HG02885 (cell line): ENCODE measurements around the gene LRRC40.
"Not testable (repeated sequence)": the region's sequence is repeated elsewhere in the genome, so short reads cannot be mapped to it uniquely, and the experiment has no call there.

Experiments used
- ATAC-seq: cut with Tn5 transposase; IDR thresholded peaks from one replicate; pipeline ENCODE4 v1.9.1; 2021; ENCODE audit warnings: mild to moderate bottlenecking; ENCODE audit not compliant: unreplicated experiment, poor library complexity

Gene LRRC40

GRCh38 chr1:70205434-70206118 lies at the start of gene LRRC40:
Gene LRRC40, minus strand, starts transcription at chr1:70205579. Its CDS starts 39 bp downstream, at chr1:70205540.
- ATAC-seq, result peak; percentile 90

- ATAC-seq, result no peak
Observed at GRCh38 chr1:70248729-70249128, 43.4 kb upstream of the LRRC40 start.

GRCh38 chr1:70247768-70248167 lies 42.4 kb upstream of the LRRC40 start:
- ATAC-seq, result no peak

- ATAC-seq, result no peak
Observed at GRCh38 chr1:70247122-70247521, 41.7 kb upstream of the LRRC40 start.

- no peak for ATAC-seq
Observed at GRCh38 chr1:70239940-70240339, 34.6 kb upstream of the LRRC40 start.

GRCh38 chr1:70234733-70235132 lies 29.4 kb upstream of the LRRC40 start:
- no peak for ATAC-seq

GRCh38 chr1:70231475-70231874 lies 26.1 kb upstream of the LRRC40 start:
- no peak for ATAC-seq

GRCh38 chr1:70228670-70229069 lies 23.3 kb upstream of the LRRC40 start:
- no peak for ATAC-seq

GRCh38 chr1:70227439-70227838 lies 22.1 kb upstream of the LRRC40 start:
- ATAC-seq, result no peak

- no peak for ATAC-seq
Observed at GRCh38 chr1:70224954-70225353, 19.6 kb upstream of the LRRC40 start.

- no peak for ATAC-seq
Observed at GRCh38 chr1:70222716-70223235, 17.4 kb upstream of the LRRC40 start.

GRCh38 chr1:70221238-70222121 lies 16.1 kb upstream of the LRRC40 start, which contains the start of gene SRSF11:
Gene SRSF11, plus strand, starts transcription at chr1:70221380. Its CDS starts 257 bp downstream, at chr1:70221637.
- peak; percentile 95 for ATAC-seq

GRCh38 chr1:70220517-70221237 lies 15.3 kb upstream of the LRRC40 start:
- peak; percentile 9 for ATAC-seq

- ATAC-seq, result no peak
Observed at GRCh38 chr1:70220015-70220414, 14.6 kb upstream of the LRRC40 start.

GRCh38 chr1:70211541-70211940 lies 6.2 kb upstream of the LRRC40 start:
- ATAC-seq, result no peak

GRCh38 chr1:70210820-70211219 lies 5.4 kb upstream of the LRRC40 start:
- ATAC-seq, result no peak

- no peak for ATAC-seq
Observed at GRCh38 chr1:70208292-70208691, 2.9 kb upstream of the LRRC40 start.

GRCh38 chr1:70207492-70207891 lies 2.1 kb upstream of the LRRC40 start:
- no peak for ATAC-seq

- not testable (repeated sequence) for ATAC-seq
Observed at GRCh38 chr1:70206833-70207232, 1.5 kb upstream of the LRRC40 start.

GRCh38 chr1:70205071-70205433 lies 327 bp downstream of the LRRC40 start:
- ATAC-seq, result peak; percentile 33

- no peak for ATAC-seq
Observed at GRCh38 chr1:70204600-70204999, 779 bp downstream of the LRRC40 start.
